NCI-H345 treated with DMSO at 0.1 percent for 48 hours (cell line): Measurements from ENCODE around the gene GOLGA8N.
A peak's percentile ranks its signal among the peaks of the same experiment; 100 is the strongest.
"Not testable (repeated sequence)": the region's sequence is repeated elsewhere in the genome, so short reads cannot be mapped to it uniquely, and the experiment has no call there.

Source experiments
- DNase-seq: peaks from one replicate; lab custom pipeline; 2025; ENCODE audit not compliant: unreplicated experiment; lab: John Stamatoyannopoulos, UW

GOLGA8N gene

DNA sequence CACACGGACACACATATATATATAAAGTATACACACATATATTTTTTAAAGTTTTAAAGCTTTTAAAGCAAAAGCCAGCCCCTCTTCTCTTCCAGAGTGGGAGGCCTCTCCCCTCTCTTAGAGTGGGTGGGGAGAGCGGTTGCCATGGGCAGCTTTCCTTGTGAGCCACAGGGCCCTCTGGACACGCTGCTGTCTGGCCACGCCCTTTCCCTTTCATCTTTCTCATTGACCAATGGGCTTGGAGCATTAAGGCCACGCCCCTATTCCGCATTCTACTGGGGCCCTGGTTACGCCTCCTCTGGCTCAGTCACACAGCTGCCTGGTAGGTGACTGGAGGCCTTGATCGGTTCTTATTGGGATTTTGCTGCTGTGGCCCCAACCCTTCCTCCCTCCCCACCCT, at the start of gene GOLGA8N:
TSS of gene GOLGA8N (plus strand) at position 306 of the 400 bp plus-strand sequence.
- not testable (repeated sequence) for DNase-seq

DNA sequence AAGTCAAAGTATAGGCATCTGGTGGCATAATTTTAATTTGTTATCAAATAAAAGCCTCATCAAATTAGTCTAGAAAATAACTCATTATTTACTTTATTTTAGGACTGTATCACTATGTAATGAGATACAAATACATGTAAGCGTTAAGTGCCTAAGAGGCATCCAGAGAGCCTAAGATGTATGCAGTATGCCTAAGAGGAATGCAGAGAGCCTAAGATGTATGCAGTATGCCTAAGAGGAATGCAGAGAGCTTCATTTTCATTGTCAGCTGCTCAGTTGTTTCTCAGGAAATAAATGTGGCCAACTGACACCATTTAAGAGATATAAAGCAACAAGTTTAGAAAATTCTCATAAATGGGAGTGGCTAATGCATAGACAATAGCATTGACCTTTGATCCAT, 49.8 kb upstream of the GOLGA8N start:
- not testable (repeated sequence) for DNase-seq

DNA sequence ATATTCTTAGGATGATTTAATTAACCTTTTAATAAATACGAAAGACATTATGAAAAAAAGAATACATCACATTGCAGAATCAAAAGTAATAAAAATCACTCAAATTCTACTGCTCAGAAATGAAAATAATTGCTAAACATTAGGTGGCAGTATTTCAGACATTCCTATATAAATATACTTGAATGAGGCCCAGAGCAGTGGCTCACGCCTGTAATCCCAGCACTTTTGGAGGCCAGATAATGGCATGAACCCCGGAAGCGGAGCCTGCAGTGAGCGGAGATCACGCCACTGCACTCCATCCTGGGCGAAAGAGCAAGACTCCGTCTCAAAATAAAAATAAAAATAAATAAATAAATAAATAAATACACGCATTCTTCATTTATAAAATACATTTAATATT, 48.1 kb upstream of the GOLGA8N start:
- DNase-seq = not testable (repeated sequence)

DNA sequence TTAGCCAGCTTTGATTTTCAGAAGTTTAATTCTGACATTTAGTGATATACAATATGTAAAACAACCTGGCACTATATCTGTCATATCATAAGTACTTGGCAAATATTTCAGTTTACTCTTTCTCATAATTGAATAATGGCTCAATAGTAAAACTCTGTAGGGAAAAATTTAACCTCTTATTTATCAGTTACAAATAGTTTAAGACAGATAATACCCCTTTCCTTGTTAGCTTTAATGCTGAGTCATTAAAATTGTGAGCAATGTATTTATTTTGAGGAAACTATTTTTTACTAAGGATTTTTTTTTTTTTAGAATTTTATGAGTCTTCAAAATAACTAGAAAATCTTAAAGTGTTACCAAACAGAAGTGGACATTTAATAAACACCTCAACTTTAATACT, 38.7 kb upstream of the GOLGA8N start:
- DNase-seq = not testable (repeated sequence)

DNA sequence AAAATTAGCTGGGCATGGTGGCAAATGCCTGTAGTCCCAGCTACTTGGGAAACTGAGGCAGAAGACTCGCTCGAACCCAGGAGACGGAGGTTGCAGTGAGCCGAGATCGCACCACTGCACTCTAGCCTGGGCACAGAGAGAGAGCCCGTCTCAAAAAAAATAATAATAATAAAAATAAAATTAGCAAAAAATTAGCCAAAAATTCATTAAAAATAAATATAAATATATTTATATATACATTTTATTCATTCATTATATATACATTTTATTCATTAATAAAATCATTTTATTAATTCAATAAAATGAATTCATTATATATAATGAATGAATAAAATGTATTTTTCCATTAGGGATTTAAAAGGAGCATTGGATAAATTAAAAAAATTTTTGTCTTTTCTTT, 31.1 kb upstream of the GOLGA8N start:
- not testable (repeated sequence) for DNase-seq

DNA sequence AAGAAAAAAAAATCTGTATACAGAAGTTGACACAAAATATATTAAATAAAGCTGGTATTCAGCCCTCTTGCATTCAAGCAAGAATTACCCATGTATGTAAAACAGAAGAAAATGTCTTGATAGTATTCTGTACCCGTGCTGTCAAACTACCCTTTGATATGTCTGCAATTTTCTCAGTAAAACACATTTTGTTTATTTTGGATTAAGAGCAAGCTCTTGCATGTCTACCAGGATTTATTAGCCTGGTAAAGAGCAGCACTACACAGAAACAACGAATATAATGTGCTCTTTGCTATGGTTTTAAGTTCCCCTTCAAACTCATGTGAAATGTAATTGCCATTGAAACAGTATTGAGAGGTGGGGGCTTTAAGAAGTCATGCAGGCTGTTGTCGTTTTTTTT, 24.3 kb upstream of the GOLGA8N start:
- DNase-seq = not testable (repeated sequence)

DNA sequence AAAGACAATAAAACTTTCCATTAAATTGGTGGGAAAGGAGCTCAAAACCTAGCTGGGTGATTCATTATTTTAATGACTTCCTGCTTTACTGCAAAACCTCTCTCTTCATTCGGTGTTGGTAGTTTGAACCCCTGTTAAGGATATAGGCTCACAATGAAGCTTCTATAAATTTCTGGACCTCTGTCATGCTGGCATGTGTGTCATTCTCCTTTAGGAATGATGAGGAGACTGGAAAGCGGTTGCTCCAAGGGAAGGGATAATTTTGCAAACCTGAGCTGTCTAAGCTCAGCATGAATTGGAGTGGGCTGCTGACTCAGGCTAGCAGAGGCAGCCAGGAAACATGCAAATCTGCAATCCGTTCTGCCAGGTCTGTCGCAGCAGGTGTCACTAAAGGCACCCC, 14.8 kb upstream of the GOLGA8N start:
- DNase-seq = not testable (repeated sequence)

DNA sequence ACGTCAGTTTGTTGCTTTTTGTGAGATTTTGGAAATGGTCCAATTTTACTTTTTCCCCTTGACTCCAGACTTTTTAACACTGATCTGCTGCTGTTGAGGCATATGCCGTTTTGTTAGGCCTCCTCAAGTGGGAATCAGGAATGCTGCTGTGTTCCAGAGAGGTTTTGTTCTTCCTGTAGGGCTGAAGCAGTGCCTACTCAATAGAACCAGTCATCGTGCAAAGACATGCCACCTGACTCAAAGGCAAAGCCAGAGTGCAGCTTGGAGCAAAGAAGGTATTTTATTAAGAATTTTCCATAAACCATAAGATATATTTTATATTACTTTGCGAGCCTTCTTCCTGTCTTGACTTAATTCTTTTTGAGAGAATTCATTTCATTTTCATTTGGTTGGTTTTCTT, 7.4 kb upstream of the GOLGA8N start:
- DNase-seq = not testable (repeated sequence)

DNA sequence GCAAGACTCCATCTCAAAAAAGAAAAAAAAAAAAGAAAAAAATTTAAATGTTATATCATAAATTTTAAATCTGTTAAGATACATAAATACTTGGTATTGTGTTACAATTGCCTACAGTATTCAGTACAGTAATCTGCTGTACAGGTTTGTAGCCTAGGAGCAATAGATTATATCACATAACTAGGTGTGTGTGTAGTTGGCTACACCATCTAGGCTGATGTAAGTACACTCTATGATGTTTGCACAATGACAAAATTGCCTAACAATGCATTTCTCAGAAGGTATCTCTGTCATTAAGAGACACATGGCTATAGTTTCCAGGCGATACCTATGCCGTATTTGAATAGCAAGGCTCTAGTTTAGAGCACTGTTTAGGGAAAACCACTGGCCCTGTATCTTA, 16.3 kb downstream of the GOLGA8N start:
- DNase-seq = not testable (repeated sequence)

DNA sequence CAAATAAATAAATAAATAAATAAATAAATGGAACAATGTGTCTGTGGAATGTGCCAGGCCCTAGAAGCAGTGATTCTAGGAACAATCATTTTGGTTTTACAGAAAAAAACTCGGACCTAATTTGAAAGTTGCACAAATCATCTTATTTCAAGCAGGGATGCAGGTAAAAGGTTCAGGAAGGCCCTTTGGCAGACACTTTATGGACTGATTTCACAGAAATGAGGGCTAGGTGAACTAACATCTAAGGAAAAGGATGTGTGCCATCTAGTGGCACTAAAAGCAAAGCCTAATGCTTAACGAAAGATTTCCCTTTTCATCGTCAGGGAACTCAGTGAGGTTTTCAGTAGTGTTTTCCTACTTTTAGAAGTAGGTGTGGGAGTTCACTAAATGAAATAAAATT, 17.5 kb downstream of the GOLGA8N start:
- DNase-seq = not testable (repeated sequence)

DNA sequence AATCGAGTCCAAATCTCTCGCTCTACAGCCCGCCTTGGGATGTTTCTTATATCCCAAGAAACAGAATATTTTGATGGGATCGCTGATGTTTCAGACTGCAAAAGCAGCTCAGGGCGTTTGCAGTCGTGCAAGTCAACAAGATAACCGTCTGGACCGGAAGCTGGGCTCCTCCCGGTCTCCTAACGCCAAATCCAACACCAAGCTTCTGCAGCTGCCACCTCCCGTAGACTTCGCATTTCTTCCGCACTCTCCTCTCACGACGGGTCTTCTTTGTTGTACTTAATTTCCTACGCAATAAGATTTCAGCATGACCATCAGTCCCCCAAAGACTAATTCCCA, 21.4 kb downstream of the GOLGA8N start:
- DNase-seq = not testable (repeated sequence)

DNA sequence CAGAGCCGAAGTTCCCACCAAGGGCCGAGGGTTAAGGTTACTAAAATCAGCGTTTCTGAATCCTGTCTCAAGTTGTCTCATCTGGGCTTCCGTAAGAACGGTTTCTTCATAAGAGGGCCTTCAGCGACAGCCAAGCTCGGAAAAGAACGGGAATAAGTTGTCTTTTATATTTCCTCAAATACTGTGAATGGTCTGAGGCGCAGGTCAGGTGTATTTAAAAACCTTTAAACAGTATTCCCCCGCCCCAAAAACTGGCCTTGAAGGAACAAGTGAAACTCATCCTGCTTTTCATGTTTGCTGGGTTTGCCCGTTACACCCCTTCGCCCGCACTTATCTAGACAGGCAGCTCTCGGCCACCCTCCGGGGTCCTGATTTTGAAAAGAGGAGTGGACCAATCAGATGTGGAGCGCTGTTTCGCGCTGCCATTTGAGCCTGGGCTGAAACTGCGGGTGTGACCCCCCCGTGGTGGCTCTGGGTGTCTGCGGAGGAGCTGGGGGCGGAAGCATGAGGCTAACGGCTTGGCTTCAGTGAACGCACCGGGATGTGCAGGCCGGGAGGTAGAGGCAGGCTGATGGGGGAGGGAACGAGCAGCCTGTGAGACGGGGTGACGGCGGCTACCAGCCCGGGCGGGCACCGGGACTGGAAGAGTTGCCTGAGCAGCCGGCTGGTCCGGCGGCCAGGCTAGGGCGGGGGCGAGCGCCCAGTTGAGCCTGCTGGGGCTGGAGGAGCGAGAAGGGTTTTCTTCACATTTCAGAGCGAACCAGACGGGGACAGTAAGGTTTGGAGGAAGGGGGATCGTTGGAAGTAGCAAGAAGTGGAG, 22.0 kb downstream of the GOLGA8N start, which contains the start of gene ARHGAP11A:
TSS of gene ARHGAP11A (plus strand) at position 454 of the 820 bp plus-strand sequence. CDS start 708 bp downstream, outside the sequence.
- not testable (repeated sequence) for DNase-seq

DNA sequence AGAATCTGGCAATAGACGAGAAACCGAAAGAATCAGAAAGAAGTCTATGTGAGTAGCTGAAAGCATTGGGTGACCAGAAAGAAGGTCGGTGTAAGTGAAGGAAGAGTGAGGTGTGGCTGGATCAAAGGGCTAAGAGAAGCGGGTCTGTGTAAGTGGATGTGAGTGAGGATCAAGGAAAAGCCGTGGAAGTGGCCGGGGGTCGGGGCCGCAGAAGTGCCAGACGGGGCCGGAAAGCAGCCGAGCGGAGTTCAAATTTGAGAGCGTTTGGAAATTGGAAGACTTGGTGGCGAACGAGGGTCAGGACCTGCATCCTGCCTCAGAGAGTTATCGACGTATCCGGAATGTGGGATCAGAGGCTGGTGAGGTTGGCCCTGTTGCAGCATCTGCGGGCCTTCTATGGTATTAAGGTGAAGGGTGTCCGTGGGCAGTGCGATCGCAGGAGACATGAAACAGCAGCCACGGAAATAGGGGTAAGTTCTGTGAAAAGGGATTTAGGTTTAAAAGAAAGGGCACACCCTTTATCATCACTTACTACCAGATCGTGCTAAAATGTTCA, 22.7 kb downstream of the GOLGA8N start:
- DNase-seq = not testable (repeated sequence)

DNA sequence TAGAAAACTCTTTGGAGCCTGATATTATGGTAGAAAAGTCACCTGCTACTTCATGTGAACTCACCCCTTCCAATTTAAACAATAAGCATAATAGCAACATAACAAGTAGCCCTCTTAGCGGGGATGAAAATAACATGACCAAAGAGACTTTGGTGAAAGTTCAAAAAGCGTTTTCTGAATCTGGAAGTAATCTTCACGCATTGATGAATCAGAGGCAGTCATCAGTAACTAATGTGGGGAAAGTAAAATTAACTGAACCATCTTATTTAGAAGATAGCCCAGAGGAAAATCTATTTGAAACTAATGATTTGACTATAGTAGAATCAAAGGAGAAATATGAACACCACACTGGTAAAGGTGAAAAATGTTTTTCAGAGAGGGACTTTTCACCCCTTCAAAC, 43.2 kb downstream of the GOLGA8N start:
- DNase-seq = no peak

DNA sequence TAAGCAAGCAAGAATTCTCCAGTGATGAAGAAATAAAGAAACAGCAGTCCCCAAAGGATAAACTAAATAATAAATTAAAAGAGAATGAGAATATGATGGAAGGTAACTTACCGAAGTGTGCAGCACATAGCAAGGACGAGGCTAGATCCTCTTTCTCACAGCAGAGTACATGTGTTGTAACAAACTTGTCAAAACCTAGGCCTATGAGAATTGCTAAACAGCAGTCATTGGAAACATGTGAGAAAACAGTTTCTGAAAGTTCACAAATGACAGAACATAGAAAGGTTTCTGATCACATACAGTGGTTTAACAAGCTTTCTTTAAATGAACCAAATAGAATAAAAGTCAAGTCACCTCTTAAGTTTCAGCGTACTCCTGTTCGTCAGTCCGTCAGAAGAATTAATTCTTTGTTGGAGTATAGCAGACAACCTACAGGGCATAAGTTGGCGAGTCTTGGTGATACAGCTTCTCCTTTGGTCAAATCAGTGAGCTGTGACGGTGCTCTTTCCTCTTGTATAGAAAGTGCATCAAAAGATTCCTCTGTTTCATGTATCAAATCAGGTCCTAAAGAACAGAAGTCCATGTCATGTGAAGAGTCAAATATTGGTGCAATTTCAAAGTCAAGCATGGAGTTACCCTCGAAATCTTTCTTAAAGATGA, 43.8 kb downstream of the GOLGA8N start:
- DNase-seq = no peak

DNA sequence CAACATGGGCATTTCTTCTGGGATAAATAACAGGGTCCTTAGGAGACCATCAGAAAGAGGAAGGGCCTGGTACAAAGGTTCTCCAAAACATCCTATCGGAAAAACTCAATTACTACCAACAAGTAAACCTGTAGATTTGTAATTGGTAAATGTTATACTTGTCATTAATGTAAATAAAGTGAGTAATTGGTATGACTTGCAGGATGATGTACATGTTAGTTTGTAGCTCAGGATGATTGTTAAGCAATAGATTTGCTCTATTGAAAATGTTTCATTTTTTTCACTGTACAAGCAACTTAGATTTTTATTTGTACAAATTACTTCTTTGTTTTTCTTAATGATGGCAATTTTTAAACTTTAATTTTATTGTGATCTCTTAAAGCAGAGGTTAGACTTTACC, 44.4 kb downstream of the GOLGA8N start:
- no peak for DNase-seq

DNA sequence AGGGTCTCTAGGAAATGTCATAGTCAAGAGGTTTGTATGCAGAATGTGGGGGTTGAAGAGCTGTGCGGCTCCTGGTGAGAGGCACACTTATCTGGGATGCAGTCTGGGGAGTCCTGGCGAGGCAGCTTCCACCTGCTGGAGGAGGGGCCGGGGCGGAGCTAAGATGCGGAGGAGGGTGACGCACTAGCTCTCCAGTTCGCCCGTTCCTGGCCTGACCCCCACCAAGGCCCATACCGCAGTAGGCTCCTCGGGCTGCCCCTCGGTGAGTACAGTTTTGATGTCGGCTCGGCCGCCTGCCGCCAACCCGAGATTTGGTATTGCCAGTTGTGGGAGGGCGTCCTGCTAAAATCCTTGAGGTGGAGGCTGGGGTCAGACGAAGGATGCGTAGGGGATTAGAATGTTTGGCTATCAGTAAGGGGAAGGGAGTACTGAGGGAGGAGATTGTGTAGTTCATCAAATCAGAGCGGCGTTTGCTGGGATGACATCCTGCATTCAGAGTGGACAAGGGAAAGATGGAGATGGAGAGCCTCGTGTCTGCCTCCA, 48.3 kb downstream of the GOLGA8N start, which contains the start of gene SCG5:
TSS of gene SCG5 (plus strand) at position 194 of the 543 bp plus-strand sequence. CDS start 1,883 bp downstream, outside the sequence.
- peak; percentile 83 for DNase-seq

DNA sequence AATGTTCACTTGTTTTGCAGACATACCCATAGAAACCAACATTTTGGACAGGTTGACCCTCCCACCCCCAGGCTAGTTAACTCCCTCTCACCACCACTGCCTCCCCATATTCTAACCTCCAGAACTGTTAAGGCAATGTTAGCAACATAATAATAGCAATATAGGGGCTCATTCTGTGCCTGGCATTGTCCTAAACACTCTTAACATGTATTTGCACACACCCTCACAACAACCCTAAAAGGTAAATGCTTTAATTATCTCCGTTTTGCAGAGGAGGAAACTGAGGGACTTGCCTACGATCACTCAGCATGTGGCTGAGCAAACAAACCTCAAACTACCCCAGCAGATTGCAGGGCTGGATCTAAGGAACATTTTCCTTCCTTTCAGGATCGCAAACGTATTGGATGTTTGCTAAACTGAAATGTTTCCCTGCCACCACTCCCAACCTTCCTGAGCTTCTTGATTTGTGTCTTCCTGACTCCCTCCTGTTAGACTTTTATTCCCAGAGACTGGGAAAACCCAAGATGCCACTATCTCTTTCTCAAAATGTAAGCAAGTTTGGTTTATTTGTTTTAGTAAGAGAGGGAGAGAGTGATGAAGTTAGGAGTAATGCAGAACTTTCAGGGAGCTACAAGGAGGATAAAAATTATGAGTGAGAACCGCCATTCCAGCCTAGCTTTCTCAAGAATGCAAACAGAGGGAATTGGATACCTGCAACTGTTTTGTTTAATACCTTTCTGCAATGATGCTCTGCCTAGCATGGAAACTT, 49.6 kb downstream of the GOLGA8N start:
- no peak for DNase-seq

DNA sequence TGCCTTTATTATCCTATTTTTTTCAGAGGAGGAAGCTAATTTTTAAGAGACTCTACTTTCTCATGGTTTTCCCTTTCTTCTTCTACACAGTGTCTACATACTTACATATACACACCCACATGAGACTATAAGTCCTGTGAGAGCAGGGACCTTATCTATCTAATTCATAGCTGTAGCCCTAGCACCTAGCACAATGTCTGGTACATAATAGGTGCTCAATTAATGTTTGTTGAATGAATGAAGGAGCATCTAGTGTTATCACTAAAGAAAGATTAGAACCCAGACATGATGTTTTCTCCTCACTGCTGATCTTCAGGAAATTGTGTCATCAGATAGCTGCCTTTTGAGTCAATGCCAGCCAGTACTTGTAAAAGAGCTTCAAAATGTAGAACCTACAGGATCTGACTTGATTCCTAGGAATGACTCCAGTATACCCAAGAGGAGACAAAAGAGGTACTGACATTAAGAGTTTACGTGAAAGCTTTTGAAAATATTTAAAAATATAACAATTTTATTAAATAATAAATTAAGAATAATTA, 50.7 kb downstream of the GOLGA8N start:
- no peak for DNase-seq

DNA sequence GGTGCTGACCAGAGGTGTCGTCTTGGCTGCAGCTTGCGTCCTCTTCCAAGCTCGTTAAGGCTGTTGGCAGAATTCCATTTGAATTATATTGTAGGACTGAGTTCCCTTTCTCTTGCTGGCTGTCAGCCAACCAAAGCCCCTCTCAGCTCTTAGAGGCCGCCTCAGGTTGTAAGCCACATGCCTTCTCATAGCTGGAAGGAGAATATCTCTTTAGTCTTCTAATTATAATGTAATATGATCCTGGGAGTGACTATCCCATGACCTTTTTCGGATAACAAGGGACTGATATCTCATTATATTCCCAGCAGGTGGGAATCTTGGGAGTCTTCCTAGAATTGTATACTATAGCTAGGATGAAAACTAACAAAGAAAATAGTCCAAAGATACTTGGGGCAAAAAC, 53.0 kb downstream of the GOLGA8N start:
- DNase-seq = peak; percentile 24

DNA sequence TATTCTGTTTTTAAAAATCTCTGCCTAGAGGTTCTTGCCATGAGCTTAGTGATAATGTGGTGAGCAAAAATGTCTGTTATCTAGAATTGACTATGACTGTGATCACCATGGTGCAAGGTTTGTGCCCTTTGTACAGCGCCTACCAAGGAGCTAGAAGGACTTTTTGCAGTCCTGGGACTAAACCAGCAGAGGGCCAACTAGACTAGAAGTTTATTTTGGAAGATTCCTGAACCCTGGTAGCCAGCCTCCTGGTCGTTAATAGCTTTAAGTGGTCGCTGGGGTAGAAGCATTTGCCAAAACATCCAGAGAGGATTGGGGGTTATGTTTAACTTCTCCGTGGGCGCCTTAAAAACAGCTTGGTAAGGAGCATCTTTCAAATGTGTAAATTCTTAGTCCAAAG, 56.1 kb downstream of the GOLGA8N start:
- no peak for DNase-seq
